Measurements from ENCODE around the gene SNF8. TPM values are rescaled to one million over a fixed set of nuclear protein-coding genes. Genes with fewer than 3 reads are reported as not detected.

Gene SNF8
- total RNA-seq, 1 experiment from 2014 or later: 129 TPM

- Histone ChIP-seq H3K79me2 (ENCODE audit: insufficient read depth, low read length) (no peaks in the 10 kb centered on the region), H3T11ph (ENCODE audit: low read length) (no peak overlapping the region), H4K91ac (ENCODE audit: insufficient read length, low read depth, low read length) (no peak overlapping the region), H2BK120ac (ENCODE audit: low read depth, low read length, poor library complexity, severe bottlenecking) (no peak overlapping the region), H3K23ac (ENCODE audit: insufficient read length, low read depth, low read length) (no peak overlapping the region), H3K18ac (ENCODE audit: insufficient read length, low read depth, low read length) (no peak overlapping the region), H3K4me2 (ENCODE audit: insufficient read depth, insufficient read length, low read length) (no peak overlapping the region), H3K14ac (ENCODE audit: insufficient read depth, low read length) (no peak overlapping the region), H2BK15ac (ENCODE audit: low read depth, low read length) (no peak overlapping the region), H4K8ac (replicated peaks; ENCODE audit: insufficient read length, low read depth, low read length) (no peak overlapping the region), H2AK5ac (ENCODE audit: insufficient read length, low read length) (no peak overlapping the region), H3K4ac (ENCODE audit: low read depth, low read length) (no peak overlapping the region), H3K23me2 (ENCODE audit: insufficient read length, low read depth, low read length, poor library complexity, severe bottlenecking) (no peaks in the 10 kb centered on the region), H2BK5ac (ENCODE audit: insufficient read length, low read length) (no peak overlapping the region), H3K9ac (ENCODE audit: extremely low read depth, insufficient read length, low read length) (no peak overlapping the region), H3K27ac (ENCODE audit: insufficient read length, low read depth, low read length) (no peak overlapping the region), H3K56ac (ENCODE audit: insufficient read length, low read depth, low read length) (no peak overlapping the region), H4K5ac (ENCODE audit: insufficient read length, low read depth, low read length) (no peak overlapping the region), H2AFZ (ENCODE audit: low read length) (no peak overlapping the region), H3K27me3 (ENCODE audit: insufficient read depth, low read length) (peaks cover 2% of the 10 kb centered on the region; the same call in 1 of the 2 replicates), H3K79me1 (ENCODE audit: insufficient read depth, low read depth, low read length, poor library complexity, severe bottlenecking) (no peaks in the 10 kb centered on the region), H2BK20ac (ENCODE audit: low read depth, low read length, poor library complexity, severe bottlenecking) (no peak overlapping the region), H3K9me3 (ENCODE audit: control insufficient read depth, low read depth, low read length) (no peaks in the 10 kb centered on the region), H2BK12ac (ENCODE audit: insufficient read length, low read depth, low read length) (no peak overlapping the region), H3K4me1 (ENCODE audit: insufficient read depth, low read length) (no peaks in the 10 kb centered on the region), H4K20me1 (ENCODE audit: control insufficient read depth, insufficient read depth, insufficient read length) (no peaks in the 10 kb centered on the region)
- no peaks in the 10 kb centered on the region for H3K9me3 Mint-ChIP-seq
- no CpG with 5 or more reads among the region's 10 CpGs for WGBS (ENCODE audit: extremely low coverage, insufficient read length, low lambda C conversion rate)
- H3K27ac Mint-ChIP-seq: no peak overlapping the region
- H3K4me1 Mint-ChIP-seq: peaks cover 0 to 5% of the 10 kb centered on the region in 2 experiments; a peak in 1 of 4 replicates
- no peaks in the 10 kb centered on the region for H3K36me3 Mint-ChIP-seq (ENCODE audit: insufficient read depth in 1 of 3, low read depth in 3 of 3)
- H3K27me3 Mint-ChIP-seq (ENCODE audit: low read depth): peaks cover 9% of the 10 kb centered on the region
- no peak overlapping the region for H3K4me3 Mint-ChIP-seq
- TF ChIP-seq CTCF (conservative IDR thresholded peaks at IDR 0.05): no peak
- no peak for DNase-seq
Measured at GRCh38 chr17:48883171-48883570, 61.5 kb downstream of the SNF8 start.
